Measurements from ENCODE around the gene SH3PXD2B.

- TF ChIP-seq POLR2A (IDR thresholded peaks at IDR 0.05) (no peak), CTCF (IDR thresholded peaks at IDR 0.05) (no peak)
These were observed 106.8 kb downstream of the SH3PXD2B start for GRCh38 chr5:172347496-172348052.

All from tibial nerve (tissue), 3 donors.